PFSK-1 (cell line): ENCODE results near the gene GMDS.

Source experiments
- POLR2AphosphoS5 ChIP-seq: IDR thresholded peaks from 2 replicates; pipeline ENCODE4 v1.6.1; 2012; ENCODE audit warnings: low read depth, mild to moderate bottlenecking, control low read depth, low read length, moderate library complexity
- SIN3A ChIP-seq: IDR thresholded peaks from 2 replicates; pipeline ENCODE4 v1.6.1; 2012; ENCODE audit warnings: mild to moderate bottlenecking, low read length, moderate library complexity, borderline replicate concordance; ENCODE audit not compliant: insufficient read depth
- TAF1 ChIP-seq: IDR thresholded peaks from 2 replicates; pipeline ENCODE4 v1.6.1; 2012; ENCODE audit warnings: low read length, control low read depth, borderline replicate concordance; ENCODE audit not compliant: insufficient read depth

GRCh38 chr6:2245877-2246863, 765 bp upstream of the GMDS start:
- TF ChIP-seq SIN3A (no peak), POLR2AphosphoS5 (no peak), TAF1 (no peak; the same call in 1 of the 2 replicates)
